ENCODE results near the gene CLCA1. TPM values are rescaled to one million over a fixed set of nuclear protein-coding genes. Genes with fewer than 3 reads are reported as not detected.

CLCA1 gene
- total RNA-seq, 4 donors from 2014 or later = not detected

- no peak for DNase-seq (ENCODE audit: low spot score in 2 of 2)
- no peaks in the 10 kb centered on the region for H3K36me3 ChIP-seq
- 78% methylated on average over 3 of the region's 3 CpGs for WGBS
- no peaks in the 10 kb centered on the region for H3K9me3 ChIP-seq
- no peak overlapping the region for H3K4me3 ChIP-seq
- no peaks in the 10 kb centered on the region for H3K4me1 ChIP-seq
- no peak overlapping the region for H3K27ac ChIP-seq
- H3K27me3 ChIP-seq = no peaks in the 10 kb centered on the region
- TF ChIP-seq CTCF (IDR thresholded peaks at IDR 0.05) (no peak), POLR2A (IDR thresholded peaks at IDR 0.05) (no peak), POLR2AphosphoS5 (IDR thresholded peaks at IDR 0.05) (no peak), EP300 (IDR thresholded peaks at IDR 0.05) (no peak)
Measured at GRCh38 chr1:86530211-86530845, 61.6 kb downstream of the CLCA1 start.

GRCh38 chr1:86537928-86538695, 69.4 kb downstream of the CLCA1 start:
- DNase-seq (ENCODE audit: low spot score in 2 of 2) = no peak
- H3K27ac ChIP-seq = no peak overlapping the region
- H3K4me3 ChIP-seq = no peak overlapping the region
- 74% methylated on average over 4 of the region's 4 CpGs for whole genome bisulfite sequencing
- no peaks in the 10 kb centered on the region for H3K9me3 ChIP-seq
- no peaks in the 10 kb centered on the region for H3K27me3 ChIP-seq
- H3K36me3 ChIP-seq = no peaks in the 10 kb centered on the region
- no peak for TF ChIP-seq POLR2AphosphoS5 (IDR thresholded peaks at IDR 0.05)
- TF ChIP-seq CTCF (IDR thresholded peaks at IDR 0.05) = no peak
- TF ChIP-seq POLR2A (IDR thresholded peaks at IDR 0.05) = no peak
- no peak for TF ChIP-seq EP300 (IDR thresholded peaks at IDR 0.05)
- H3K4me1 ChIP-seq = no peaks in the 10 kb centered on the region

GRCh38 chr1:86538775-86539174, 70.0 kb downstream of the CLCA1 start:
- Histone ChIP-seq H3K4me1 (no peaks in the 10 kb centered on the region), H3K27me3 (no peaks in the 10 kb centered on the region), H3K36me3 (no peaks in the 10 kb centered on the region), H3K27ac (no peak overlapping the region), H3K4me3 (no peak overlapping the region), H3K9me3 (no peaks in the 10 kb centered on the region)
- 79% methylated on average over 5 of the region's 5 CpGs for WGBS
- no peak for DNase-seq (ENCODE audit: low spot score in 2 of 2)
- TF ChIP-seq CTCF (IDR thresholded peaks at IDR 0.05) = no peak
- TF ChIP-seq POLR2AphosphoS5 (IDR thresholded peaks at IDR 0.05) = no peak
- TF ChIP-seq POLR2A (IDR thresholded peaks at IDR 0.05) = no peak
- no peak for TF ChIP-seq EP300 (IDR thresholded peaks at IDR 0.05)

- Histone ChIP-seq H3K4me1 (no peaks in the 10 kb centered on the region), H3K4me3 (no peak overlapping the region), H3K9me3 (no peaks in the 10 kb centered on the region), H3K27me3 (no peaks in the 10 kb centered on the region), H3K27ac (no peak overlapping the region), H3K36me3 (no peaks in the 10 kb centered on the region)
- DNase-seq (ENCODE audit: low spot score in 2 of 2) = no peak
- TF ChIP-seq CTCF (IDR thresholded peaks at IDR 0.05) (no peak), POLR2A (IDR thresholded peaks at IDR 0.05) (no peak), POLR2AphosphoS5 (IDR thresholded peaks at IDR 0.05) (no peak), EP300 (IDR thresholded peaks at IDR 0.05) (no peak)
- WGBS = 90% methylated on average over 2 of the region's 2 CpGs
Measured at GRCh38 chr1:86541859-86542258, 73.1 kb downstream of the CLCA1 start.

- Histone ChIP-seq H3K27ac (no peak overlapping the region), H3K4me3 (no peak overlapping the region), H3K4me1 (no peaks in the 10 kb centered on the region), H3K9me3 (no peaks in the 10 kb centered on the region), H3K27me3 (no peaks in the 10 kb centered on the region), H3K36me3 (no peaks in the 10 kb centered on the region)
- no peak for DNase-seq (ENCODE audit: low spot score in 2 of 2)
- TF ChIP-seq POLR2A (IDR thresholded peaks at IDR 0.05) (no peak), EP300 (IDR thresholded peaks at IDR 0.05) (no peak), POLR2AphosphoS5 (IDR thresholded peaks at IDR 0.05) (no peak)
Measured at GRCh38 chr1:86542631-86543030, 73.9 kb downstream of the CLCA1 start.
